Trophoblast cell (in vitro differentiated cells and primary cell): ENCODE results near the gene MS4A4E.

ENCODE experiments used
- DNase-seq, 2 donors: peaks; one replicate each; pipeline ENCODE4 v3.0.0-alpha.2; 2016
- H2AFZ ChIP-seq: 2 replicates; pipeline ENCODE4 v1.6.1; 2013; ENCODE audit warnings: low read length, moderate library complexity, mild to moderate bottlenecking; ENCODE audit not compliant: insufficient read depth, poor library complexity
- H2AK5ac ChIP-seq: 2 replicates; pipeline ENCODE4 v1.6.1; 2013; ENCODE audit warnings: mild to moderate bottlenecking, low read length
- H2BK120ac ChIP-seq: 2 replicates; pipeline ENCODE4 v1.6.1; 2013; ENCODE audit warnings: low read length, mild to moderate bottlenecking, moderate library complexity; ENCODE audit not compliant: insufficient read depth, poor library complexity
- H2BK12ac ChIP-seq: 2 replicates; pipeline ENCODE4 v1.6.1; 2013; ENCODE audit warnings: mild to moderate bottlenecking, low read length, moderate library complexity
- H2BK5ac ChIP-seq: 2 replicates; pipeline ENCODE4 v1.6.1; 2013; ENCODE audit warnings: low read length, low read depth, moderate library complexity, mild to moderate bottlenecking; ENCODE audit not compliant: poor library complexity
- H3K14ac ChIP-seq: 2 replicates; pipeline ENCODE4 v1.6.1; 2013; ENCODE audit warnings: mild to moderate bottlenecking, low read length
- H3K18ac ChIP-seq: 2 replicates; pipeline ENCODE4 v1.6.1; 2013; ENCODE audit warnings: mild to moderate bottlenecking, low read length
- H3K23ac ChIP-seq: 2 replicates; pipeline ENCODE4 v1.6.1; 2013; ENCODE audit warnings: low read length
- H3K27ac ChIP-seq: 2 replicates; pipeline ENCODE4 v1.5.1; 2013; ENCODE audit warnings: low read depth, mild to moderate bottlenecking, inconsistent platforms, low read length, moderate library complexity
- H3K27me3 ChIP-seq: 2 replicates; pipeline ENCODE4 v1.6.1; 2013; ENCODE audit warnings: inconsistent platforms, mild to moderate bottlenecking, low read length, moderate library complexity; ENCODE audit not compliant: insufficient read depth
- H3K36me3 ChIP-seq, 2 experiments: 1 replicate in 1 of 2; 2 replicates in 1 of 2; pipeline ENCODE4 v1.6.1; 2013; ENCODE audit warnings: low read length in 2 of 2, mild to moderate bottlenecking in 2 of 2, moderate library complexity in 1 of 2; ENCODE audit not compliant: insufficient read depth in 2 of 2, control insufficient read depth in 1 of 2
- H3K4ac ChIP-seq: 2 replicates; pipeline ENCODE4 v1.6.1; 2013; ENCODE audit warnings: low read depth, mild to moderate bottlenecking, low read length, moderate library complexity
- H3K4me1 ChIP-seq, 2 experiments: 1 replicate in 1 of 2; 2 replicates in 1 of 2; pipeline ENCODE4 v1.6.1; 2013; ENCODE audit warnings: low read length in 2 of 2, mild to moderate bottlenecking in 2 of 2, moderate library complexity in 1 of 2; ENCODE audit not compliant: insufficient read depth in 2 of 2, control insufficient read depth in 1 of 2
- H3K4me2 ChIP-seq: 2 replicates; pipeline ENCODE4 v1.6.1; 2013; ENCODE audit warnings: inconsistent platforms, mild to moderate bottlenecking, low read length, moderate library complexity
- H3K4me3 ChIP-seq: 2 replicates; pipeline ENCODE4 v1.5.1; 2013; ENCODE audit warnings: mild to moderate bottlenecking, low read depth, low read length, inconsistent platforms
- H3K79me1 ChIP-seq: one replicate; pipeline ENCODE4 v1.6.1; 2013; ENCODE audit warnings: low read length
- H3K79me2 ChIP-seq: 2 replicates; pipeline ENCODE4 v1.6.1; 2013; ENCODE audit warnings: low read length, mild to moderate bottlenecking; ENCODE audit not compliant: control insufficient read depth, insufficient read depth, poor library complexity
- H3K9ac ChIP-seq: 2 replicates; pipeline ENCODE4 v1.6.1; 2013; ENCODE audit warnings: mild to moderate bottlenecking, low read length
- H3K9me3 ChIP-seq: 2 replicates; pipeline ENCODE4 v1.6.1; 2013; ENCODE audit warnings: low read depth, mild to moderate bottlenecking, control low read depth, inconsistent platforms, low read length; ENCODE audit not compliant: insufficient read depth
- H4K12ac ChIP-seq: 2 replicates; pipeline ENCODE4 v1.6.1; 2013; ENCODE audit warnings: low read depth, mild to moderate bottlenecking, low read length, moderate library complexity
- H4K8ac ChIP-seq: 2 replicates; pipeline ENCODE4 v1.6.1; 2013; ENCODE audit warnings: low read depth, mild to moderate bottlenecking, low read length, moderate library complexity
- H4K91ac ChIP-seq: one replicate; pipeline ENCODE4 v1.6.1; 2013; ENCODE audit warnings: low read depth, mild to moderate bottlenecking, low read length, moderate library complexity
- WGBS: extraction: QIAGEN DNeasy Blood & Tissue Kit; methylation state at CpG from one replicate; pipeline ENCODE4 v1.1.7; 2013; ENCODE audit warnings: missing lambda C conversion rate; ENCODE audit not compliant: insufficient read length, insufficient coverage; ENCODE audit errors: extremely low coverage; 5-methylcytosine and 5-hydroxymethylcytosine counted together

Gene MS4A4E

DNA sequence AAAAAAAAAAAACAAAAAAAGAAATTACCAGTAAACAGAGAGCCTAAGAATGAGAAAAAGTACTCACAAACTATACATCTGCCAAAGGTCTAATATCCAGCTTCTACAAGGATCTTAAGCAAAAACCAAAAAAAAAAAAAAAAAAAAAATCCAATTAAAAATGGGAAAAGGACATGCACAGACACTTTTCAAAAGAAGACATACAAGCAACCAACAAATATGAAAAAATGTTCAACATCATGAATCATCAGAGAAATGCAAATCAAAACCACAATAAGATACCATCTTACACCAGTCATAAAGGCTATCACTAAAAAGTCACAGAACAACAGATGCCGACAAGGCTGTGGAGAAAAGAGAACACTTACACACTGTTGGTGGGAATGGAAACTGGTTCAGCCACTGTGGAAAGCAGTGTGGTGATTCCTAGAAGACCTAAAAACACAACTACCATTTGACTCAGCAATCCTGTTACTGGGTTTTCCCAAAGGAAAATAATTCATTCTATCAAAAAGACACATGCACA is 78.3 kb downstream of the MS4A4E start:
- Histone ChIP-seq H3K4me3 (no peak overlapping the region), H3K4me1 (no peaks in the 10 kb centered on the region), H3K27me3 (no peaks in the 10 kb centered on the region), H2BK12ac (no peak overlapping the region), H3K18ac (no peak overlapping the region), H3K79me2 (no peaks in the 10 kb centered on the region), H3K36me3 (no peaks in the 10 kb centered on the region), H3K4ac (no peak overlapping the region), H4K8ac (no peak overlapping the region), H2BK120ac (no peak overlapping the region), H4K12ac (no peak overlapping the region), H3K9me3 (peaks cover 13% of the 10 kb centered on the region), H3K27ac (no peak overlapping the region), H4K91ac (no peak overlapping the region), H3K4me2 (no peak overlapping the region), H2AFZ (no peak overlapping the region), H3K79me1 (no peaks in the 10 kb centered on the region), H3K23ac (no peak overlapping the region), H2BK5ac (no peak overlapping the region), H3K9ac (no peak overlapping the region), H3K14ac (no peak overlapping the region), H2AK5ac (no peak overlapping the region)
- WGBS, result no CpG with 5 or more reads among the region's 1 CpG
- DNase-seq, result no peak

DNA sequence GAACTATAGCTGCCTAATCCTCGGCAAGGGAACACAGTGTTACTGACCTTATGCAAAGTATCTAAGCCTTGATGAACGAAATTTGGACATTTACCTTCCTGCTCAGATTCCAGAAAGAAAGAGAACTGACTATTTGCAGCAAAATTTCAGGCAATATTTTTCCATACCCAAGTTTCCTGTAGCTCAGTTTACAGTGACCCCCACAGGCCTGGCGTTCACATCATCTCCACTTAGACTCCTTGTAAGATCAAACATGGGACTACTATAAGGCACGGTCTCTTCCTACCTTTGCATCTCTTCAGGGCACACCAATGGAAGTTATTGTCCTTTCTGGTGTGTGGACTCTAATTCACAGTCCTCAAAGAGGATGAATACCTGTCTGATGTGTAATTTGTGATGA is 81.2 kb downstream of the MS4A4E start:
- Histone ChIP-seq H3K18ac (no peak overlapping the region), H3K4ac (no peak overlapping the region), H3K27me3 (no peaks in the 10 kb centered on the region), H3K4me2 (no peak overlapping the region), H2AFZ (no peak overlapping the region), H2BK5ac (no peak overlapping the region), H2BK120ac (no peak overlapping the region), H3K36me3 (no peaks in the 10 kb centered on the region), H3K14ac (no peak overlapping the region), H3K9ac (no peak overlapping the region), H4K12ac (no peak overlapping the region), H3K79me1 (no peaks in the 10 kb centered on the region), H3K27ac (no peak overlapping the region), H3K9me3 (no peaks in the 10 kb centered on the region), H2AK5ac (no peak overlapping the region), H3K4me3 (no peak overlapping the region), H3K79me2 (no peaks in the 10 kb centered on the region), H4K91ac (no peak overlapping the region), H3K23ac (no peak overlapping the region), H3K4me1 (no peaks in the 10 kb centered on the region), H2BK12ac (no peak overlapping the region), H4K8ac (no peak overlapping the region)
- no peak for DNase-seq
- WGBS, result no CpG with 5 or more reads among the region's 4 CpGs

DNA sequence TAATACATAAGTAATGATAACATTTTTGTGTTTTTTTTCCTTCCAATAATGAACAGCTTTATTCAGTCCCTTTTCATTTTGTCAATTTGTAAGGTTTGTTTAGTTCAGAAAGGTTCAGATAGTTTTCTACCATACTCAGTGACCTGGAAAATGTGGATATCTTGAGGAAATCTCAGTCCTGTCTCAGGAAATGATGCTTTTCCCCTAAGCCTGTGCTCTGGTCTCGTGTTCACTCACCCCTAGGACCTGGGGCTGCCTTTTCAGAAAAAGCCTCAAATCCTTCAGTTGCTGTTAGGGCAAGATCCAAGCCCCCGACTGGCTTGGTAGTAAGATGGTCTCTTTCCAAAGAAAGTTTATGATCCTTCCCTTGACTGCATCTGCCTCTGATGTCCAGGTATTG is 81.8 kb downstream of the MS4A4E start:
- Histone ChIP-seq H3K27me3 (no peaks in the 10 kb centered on the region), H2AFZ (no peak overlapping the region), H4K91ac (no peak overlapping the region), H2BK5ac (no peak overlapping the region), H3K4me3 (no peak overlapping the region), H2BK12ac (no peak overlapping the region), H3K23ac (no peak overlapping the region), H4K12ac (no peak overlapping the region), H2BK120ac (no peak overlapping the region), H3K4ac (no peak overlapping the region), H3K9ac (no peak overlapping the region), H3K36me3 (no peaks in the 10 kb centered on the region), H2AK5ac (no peak overlapping the region), H3K14ac (no peak overlapping the region), H3K79me2 (no peaks in the 10 kb centered on the region), H3K18ac (no peak overlapping the region), H3K9me3 (no peaks in the 10 kb centered on the region), H3K79me1 (no peaks in the 10 kb centered on the region), H3K4me2 (no peak overlapping the region), H3K4me1 (no peaks in the 10 kb centered on the region), H4K8ac (no peak overlapping the region), H3K27ac (no peak overlapping the region)
- no peak for DNase-seq
- no CpG with 5 or more reads among the region's 2 CpGs for WGBS

DNA sequence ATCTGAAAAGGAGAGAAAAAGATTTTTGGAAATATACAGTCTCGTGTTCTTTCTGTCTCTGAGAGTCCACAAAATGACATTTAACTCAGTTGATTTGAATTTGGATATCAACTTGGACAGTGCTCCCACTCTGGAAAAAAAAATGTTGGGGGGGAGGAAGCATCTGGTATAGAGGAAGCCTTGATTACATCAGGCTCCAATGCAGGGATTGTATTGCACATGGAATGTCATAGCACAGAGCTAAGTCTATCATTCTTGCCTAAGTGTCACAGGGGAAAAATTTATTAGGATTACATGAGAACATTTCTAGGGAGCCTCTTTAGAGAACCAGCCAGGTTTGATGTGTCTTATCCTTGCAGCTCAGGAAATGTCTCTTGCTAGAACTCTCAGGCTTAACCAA is 83.1 kb downstream of the MS4A4E start:
- H3K14ac ChIP-seq, result no peak overlapping the region
- no peak overlapping the region for H2BK5ac ChIP-seq
- H4K12ac ChIP-seq, result no peak overlapping the region
- H3K23ac ChIP-seq, result no peak overlapping the region
- no peak overlapping the region for H3K27ac ChIP-seq
- H3K4ac ChIP-seq, result no peak overlapping the region
- H3K27me3 ChIP-seq, result no peaks in the 10 kb centered on the region
- H4K8ac ChIP-seq, result no peak overlapping the region
- no CpG with 5 or more reads among the region's 1 CpG for WGBS
- no peak overlapping the region for H3K4me3 ChIP-seq
- no peak overlapping the region for H3K4me2 ChIP-seq
- H3K18ac ChIP-seq, result no peak overlapping the region
- no peak overlapping the region for H2BK120ac ChIP-seq
- no peaks in the 10 kb centered on the region for H3K79me2 ChIP-seq
- no peaks in the 10 kb centered on the region for H3K4me1 ChIP-seq
- no peak overlapping the region for H4K91ac ChIP-seq
- H3K79me1 ChIP-seq, result no peaks in the 10 kb centered on the region
- H2AFZ ChIP-seq, result no peak overlapping the region
- H2AK5ac ChIP-seq, result no peak overlapping the region
- DNase-seq, result no peak
- no peaks in the 10 kb centered on the region for H3K9me3 ChIP-seq
- H3K36me3 ChIP-seq, result no peaks in the 10 kb centered on the region
- H2BK12ac ChIP-seq, result no peak overlapping the region
- no peak overlapping the region for H3K9ac ChIP-seq
